Endothelial cell of umbilical vein (primary cell): ENCODE data around the gene SH3RF3. TPM values are rescaled to one million over a fixed set of nuclear protein-coding genes. Genes with fewer than 3 reads are reported as not detected.

ENCODE experiments used
- BruUV-seq: library from RNA; stranded (reverse); fragments of 400-500 nt; replicated peaks from 2 replicates; lab custom pipeline; 2021; lab: Mats Ljungman, UMichigan
- CTCF ChIA-PET: fragments of 300-600, 350-600 bp; sonication (Branson Sonifier 250); formaldehyde crosslinking; loops from one replicate; lab custom pipeline; 2021; ENCODE audit warnings: antibody characterized with exemption, inconsistent platforms; lab: Charles Lee
- POLR2A ChIA-PET: fragments of 300-600, 350-600 bp; sonication (Branson Sonifier 250); formaldehyde crosslinking; loops from one replicate; lab custom pipeline; 2021; ENCODE audit warnings: antibody characterized with exemption, inconsistent platforms; lab: Charles Lee
- DNase-seq: peaks from one replicate; pipeline ENCODE4 v3.0.0-alpha.2; 2011; ENCODE audit warnings: low read depth, low spot score
- FAIRE-seq: peaks from 2 replicates; lab custom pipeline; 2011; peaks lifted over from hg19 to GRCh38; lab: Jason Lieb, UNC
- H2AFZ ChIP-seq: 2 replicates; pipeline ENCODE4 v1.6.0; 2012; ENCODE audit warnings: low read depth, low read length, control low read depth, inconsistent platforms
- H3K27ac ChIP-seq: 2 replicates; pipeline ENCODE4 v1.5.1; 2011; ENCODE audit warnings: low read depth, mild to moderate bottlenecking, control low read depth, low read length, moderate library complexity; ENCODE audit not compliant: insufficient read depth
- H3K27me3 ChIP-seq, 2 experiments: 2 replicates each; pipeline versions ENCODE4 v1.6.0 to v1.6.1; 2011; ENCODE audit warnings: low read length in 2 of 2, mixed read lengths in 1 of 2; ENCODE audit not compliant: control insufficient read depth in 2 of 2, insufficient read depth in 2 of 2
- H3K36me3 ChIP-seq, 2 experiments: 2 replicates in 1 of 2; 3 replicates in 1 of 2; pipeline ENCODE4 v1.5.1; 2011; ENCODE audit warnings: low read length in 2 of 2, mild to moderate bottlenecking in 1 of 2, moderate library complexity in 1 of 2; ENCODE audit not compliant: control insufficient read depth in 2 of 2, insufficient read depth in 2 of 2; ENCODE audit errors: extremely low read depth in 1 of 2
- H3K4me1 ChIP-seq: 3 replicates; pipeline ENCODE4 v1.5.1; 2011; ENCODE audit warnings: mild to moderate bottlenecking, low read length; ENCODE audit not compliant: control insufficient read depth, insufficient read depth; ENCODE audit errors: extremely low read depth
- H3K4me2 ChIP-seq: 2 replicates; pipeline ENCODE4 v1.6.1; 2011; ENCODE audit warnings: low read length, control low read depth, mixed read lengths; ENCODE audit not compliant: insufficient read depth
- H3K4me3 ChIP-seq, 3 experiments: fragments of 200-600 bp in 1 of 3; sonication (generic), shearing (Covaris generic) in 1 of 3; replicated peaks in 1 of 3; 2 replicates each; pipeline ENCODE4 v1.5.1; 2011 to 2016; ENCODE audit warnings: control low read depth in 3 of 3, low read length in 3 of 3, mild to moderate bottlenecking in 2 of 3, inconsistent platforms in 1 of 3, low read depth in 1 of 3, moderate library complexity in 1 of 3; ENCODE audit not compliant: insufficient read depth in 1 of 3
- H3K79me2 ChIP-seq: 2 replicates; pipeline ENCODE4 v1.6.0; 2012; ENCODE audit warnings: low read length, inconsistent platforms; ENCODE audit not compliant: control insufficient read depth, insufficient read depth
- H3K9ac ChIP-seq: replicated peaks from 2 replicates; pipeline ENCODE3; 2011; ENCODE audit warnings: low read length, control low read depth; ENCODE audit not compliant: insufficient read depth; ENCODE audit errors: extremely low read depth
- H3K9me1 ChIP-seq: replicated peaks from 3 replicates; pipeline ENCODE4 v1.6.0; 2011; ENCODE audit warnings: mild to moderate bottlenecking, low read length; ENCODE audit not compliant: control insufficient read depth, insufficient read depth; ENCODE audit errors: extremely low read depth
- H3K9me3 ChIP-seq: replicated peaks from 2 replicates; pipeline ENCODE4 v1.5.1; 2012; ENCODE audit warnings: low read length, inconsistent platforms; ENCODE audit not compliant: control insufficient read depth, insufficient read depth
- H4K20me1 ChIP-seq: replicated peaks from 2 replicates; pipeline ENCODE3; 2011; ENCODE audit warnings: mild to moderate bottlenecking, low read length; ENCODE audit not compliant: control insufficient read depth, insufficient read depth; ENCODE audit errors: extremely low read depth
- CTCF ChIP-seq, 2 donors: IDR thresholded peaks; 1 replicate in 1 of 2; 2 replicates in 1 of 2; pipeline ENCODE4 v1.5.1; 2011; ENCODE audit warnings: low read length in 2 of 2, mild to moderate bottlenecking in 2 of 2, moderate library complexity in 2 of 2, control low read depth in 1 of 2, inconsistent platforms in 1 of 2, low read depth in 1 of 2; ENCODE audit not compliant: insufficient read depth in 1 of 2; ENCODE audit errors: extremely low read depth in 1 of 2
- EZH2 ChIP-seq: IDR thresholded peaks from 2 replicates; pipeline ENCODE4 v1.6.1; 2012; ENCODE audit warnings: borderline replicate concordance, low read depth, mild to moderate bottlenecking, moderate library complexity, low read length, inconsistent platforms; ENCODE audit not compliant: severe bottlenecking
- FOS ChIP-seq: IDR thresholded peaks from 2 replicates; pipeline ENCODE4 v1.6.1; 2011; ENCODE audit warnings: mild to moderate bottlenecking, low read length, moderate library complexity, borderline replicate concordance; ENCODE audit not compliant: insufficient read depth
- GATA2 ChIP-seq: IDR thresholded peaks from 2 replicates; pipeline ENCODE4 v1.7.0; 2011; ENCODE audit warnings: low read depth, mild to moderate bottlenecking, moderate library complexity, mixed read lengths, low read length; ENCODE audit not compliant: insufficient read length, insufficient read depth
- JUN ChIP-seq: IDR thresholded peaks from 2 replicates; pipeline ENCODE4 v1.6.1; 2011; ENCODE audit warnings: borderline replicate concordance, low read depth; ENCODE audit not compliant: insufficient read length, insufficient read depth
- MAX ChIP-seq: IDR thresholded peaks from 2 replicates; pipeline ENCODE4 v1.6.1; 2011; ENCODE audit not compliant: insufficient read depth, insufficient read length
- MYC ChIP-seq: IDR thresholded peaks from one replicate; pipeline ENCODE4 v1.6.1; 2011; ENCODE audit warnings: mild to moderate bottlenecking, low read depth, low read length
- POLR2A ChIP-seq: IDR thresholded peaks from 2 replicates; pipeline ENCODE4 v1.6.1; 2012; ENCODE audit warnings: low read depth, mild to moderate bottlenecking, control low read depth, low read length
- POLR2AphosphoS5 ChIP-seq: IDR thresholded peaks from 2 replicates; pipeline ENCODE4 v1.6.1; 2012; ENCODE audit warnings: low read depth, mild to moderate bottlenecking, control low read depth, low read length, moderate library complexity; ENCODE audit not compliant: insufficient read depth
- dilution Hi-C: fragments of 300-500 bp; cut with MboI; formaldehyde crosslinking; loops from one replicate; pipeline ENCODE4 v1.15.0; 2019; ENCODE audit warnings: low sequenced_read_pairs; ENCODE audit not compliant: extremely low pct_ligation_motif_present
- intact Hi-C: fragments of 100-400 bp; cut with micrococcal nuclease; formaldehyde crosslinking; loops from one replicate; pipeline ENCODE4 v1.10.0; 2022
- polyA plus RNA-seq, 4 experiments: library from polyadenylated mRNA; depleted of rRNA in 3 of 4; stranded (reverse) in 3 of 4; unstranded in 1 of 4; fragments of >200 nt; gene quantifications; 2 replicates each; pipeline versions ENCODE4 v1.2.1 to v1.2.3, GENCODE V29; 2011 to 2012; ENCODE audit warnings: missing spikeins in 1 of 4
- total RNA-seq: library from RNA; stranded (reverse); gene quantifications from 2 replicates; pipeline ENCODE4 v1.2.3, GENCODE V29; 2021

Gene SH3RF3
- total and polyA plus RNA-seq, 2 donors (not counting 3 experiments of a cell fraction or from before 2014, with no cell fraction given) = 3.8 to 14.7 TPM

DNA sequence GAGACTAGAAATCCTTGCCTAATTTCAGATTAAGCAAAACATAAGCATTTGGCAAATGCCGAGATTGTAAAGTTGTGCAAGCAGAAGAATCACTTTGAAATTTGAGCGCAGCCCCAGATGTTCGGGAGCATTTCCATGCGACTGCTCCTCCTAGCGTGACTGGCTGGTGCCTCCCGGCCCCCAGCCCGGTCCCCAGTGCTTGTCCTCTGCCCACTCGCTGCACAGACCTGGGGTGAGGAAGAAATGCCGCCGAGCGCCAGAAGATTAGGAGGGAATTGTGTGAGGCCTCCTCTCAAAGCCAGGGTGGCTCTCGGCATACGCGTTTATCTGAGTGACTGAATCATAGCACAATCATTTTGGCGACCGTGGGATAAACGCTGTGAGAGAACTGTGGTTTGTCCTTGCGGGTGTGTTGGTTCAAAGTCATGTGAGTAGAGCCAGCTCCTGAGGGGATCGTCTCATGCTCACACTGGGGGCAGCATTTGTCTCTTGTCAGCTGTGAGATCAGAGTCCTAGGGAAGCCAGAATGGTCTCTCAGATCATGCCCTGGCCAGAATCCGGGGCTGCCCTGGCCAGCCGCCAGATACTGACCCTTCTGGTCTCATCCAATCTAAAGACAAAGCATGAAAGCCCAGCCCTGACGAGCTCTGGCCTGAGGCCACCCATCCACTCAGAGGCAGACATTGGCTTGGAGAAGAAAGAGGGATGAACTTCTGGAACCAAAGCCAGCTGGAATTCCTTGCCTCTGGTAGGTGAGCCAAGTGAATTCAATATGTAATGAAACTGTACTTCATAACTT is 189.3 kb downstream of the SH3RF3 start:
- no peak overlapping the region for H3K27ac ChIP-seq
- H3K4me2 ChIP-seq = no peak overlapping the region
- intact Hi-C loops = no loop called here
- H3K4me1 ChIP-seq = peaks cover 16% of the 10 kb centered on the region
- H3K9me3 ChIP-seq = no peaks in the 10 kb centered on the region
- no peak for FAIRE-seq
- H3K4me3 ChIP-seq = no peak overlapping the region
- ChIA-PET POLR2A (no interaction called here), CTCF (interaction anchor here (0.6 to 1.7 kb wide), 5 partner anchors 18 to 151 kb away, joined by 3 to 6 read pairs (median 4); no protein-coding TSS in a partner anchor)
- no peak overlapping the region for H2AFZ ChIP-seq
- no peak overlapping the region for H3K9ac ChIP-seq
- no TSS peak for BruUV-seq
- TF ChIP-seq FOS (no peak), POLR2A (no peak), GATA2 (no peak), EZH2 (no peak), MAX (no peak), MYC (no peak), JUN (no peak), POLR2AphosphoS5 (no peak), CTCF (IDR thresholded peaks at IDR 0.05; ENCODE audit: extremely low read depth in 1 of 2, insufficient read depth in 1 of 2, low read depth in 1 of 2, low read length in 2 of 2) (no peak)
- H3K9me1 ChIP-seq = no peaks in the 10 kb centered on the region
- peaks cover 3% of the 10 kb centered on the region for H3K79me2 ChIP-seq
- dilution Hi-C loops = no loop called here
- no peaks in the 10 kb centered on the region for H3K27me3 ChIP-seq
- H3K36me3 ChIP-seq = no peaks in the 10 kb centered on the region
- no peak for DNase-seq
- H4K20me1 ChIP-seq = no peaks in the 10 kb centered on the region
